Fibroblast of upper back skin (primary cell): ENCODE data around the gene HYCC2.
"Not testable (repeated sequence)": the region's sequence is repeated elsewhere in the genome, so short reads cannot be mapped to it uniquely, and the experiment has no call there.

ENCODE experiments used
- DNase-seq: peaks from one replicate; pipeline ENCODE4 v3.0.0-alpha.2; 2013

HYCC2 gene

GRCh38 chr2:201070948-201071478 is 458 bp downstream of the HYCC2 start:
- DNase-seq, result peak; percentile 1

DNA sequence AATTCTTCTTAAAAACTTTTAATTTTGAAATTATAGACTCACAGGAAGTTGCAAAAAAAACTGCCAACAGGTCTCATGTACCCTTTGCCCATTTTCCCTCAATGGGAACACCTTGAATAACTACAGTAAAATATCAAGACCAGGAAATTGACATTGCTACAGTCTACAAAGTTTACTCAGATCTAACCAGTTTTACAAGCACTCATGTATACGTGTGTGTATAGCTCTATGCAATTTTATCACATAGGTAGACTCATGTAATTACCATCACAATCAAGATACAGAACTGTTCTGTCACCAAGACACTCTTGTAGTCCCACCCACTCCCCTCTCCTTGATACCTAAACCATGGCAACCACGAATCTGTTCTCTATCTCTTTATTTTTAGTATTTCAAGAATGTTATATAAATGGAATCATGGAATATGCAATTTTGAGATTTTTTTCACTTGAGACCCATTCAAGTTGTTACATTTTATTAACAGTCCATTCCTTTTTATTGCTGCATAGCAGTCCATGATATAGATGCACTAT is 6.6 kb downstream of the HYCC2 start:
- no peak for DNase-seq

GRCh38 chr2:201063516-201063915 is 8.0 kb downstream of the HYCC2 start:
- DNase-seq, result not testable (repeated sequence)

DNA sequence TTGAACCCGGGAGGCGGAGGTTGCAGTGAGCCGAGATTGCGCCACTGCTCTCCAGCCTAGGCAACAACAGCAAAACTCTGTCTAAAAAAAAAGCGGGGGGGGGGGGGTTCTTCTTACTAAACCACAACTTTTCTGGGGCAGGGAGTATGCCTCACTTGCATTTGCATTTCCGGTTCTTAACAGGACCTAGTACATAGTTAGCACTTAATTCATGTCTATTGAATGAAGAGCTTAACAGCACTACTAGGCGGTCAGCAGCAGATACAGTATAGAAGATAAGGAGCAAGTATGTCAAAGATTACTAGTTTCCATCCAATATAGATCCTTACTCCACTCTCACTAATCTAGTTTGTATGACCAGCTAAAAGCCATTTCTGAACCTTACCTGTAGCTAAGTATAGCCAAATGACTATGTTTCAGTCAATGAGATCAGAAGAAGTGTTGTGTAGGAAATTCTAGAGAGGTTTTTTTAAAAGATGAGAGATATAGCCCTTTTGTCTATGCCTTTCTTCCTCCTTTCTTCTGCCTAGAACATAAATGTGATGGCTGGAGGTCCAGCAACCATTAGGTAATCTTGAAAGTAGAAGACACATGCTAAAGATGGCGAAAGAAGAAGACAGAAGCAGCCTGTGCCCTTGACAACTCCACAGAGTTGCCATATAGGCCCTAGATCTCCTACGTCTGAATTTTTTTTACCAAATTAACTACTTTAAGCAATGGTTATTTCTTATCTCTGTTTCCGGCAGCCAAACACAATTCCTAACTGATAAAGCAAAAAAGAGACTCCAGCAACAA is 11.3 kb downstream of the HYCC2 start:
- DNase-seq, result no peak

- no peak for DNase-seq
Measured at GRCh38 chr2:201058914-201059313, 12.6 kb downstream of the HYCC2 start.

DNA sequence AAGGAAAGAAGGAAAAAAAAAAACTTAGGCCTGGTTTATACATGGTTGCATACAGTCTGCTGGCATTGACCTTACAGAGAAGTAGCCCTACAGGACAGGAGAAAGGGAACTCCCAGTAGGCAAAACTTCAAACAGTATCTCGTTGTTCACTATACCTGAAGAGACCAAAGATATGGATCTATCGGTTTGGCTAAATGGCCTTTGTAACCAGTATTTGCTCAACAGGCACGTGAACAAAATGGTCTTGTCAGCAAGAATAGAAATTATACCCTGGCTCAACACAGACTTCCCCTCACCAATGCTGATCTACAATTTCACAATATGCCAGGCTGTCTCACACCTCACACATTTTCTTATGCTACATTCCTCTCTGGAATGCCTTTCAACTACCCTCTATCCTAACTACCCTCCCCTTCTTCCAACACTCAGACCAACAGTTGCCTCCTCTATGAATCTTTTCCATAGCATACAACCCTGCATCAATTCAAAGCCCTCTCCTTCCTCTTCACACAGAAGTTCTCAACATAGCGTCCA is 13.7 kb downstream of the HYCC2 start:
- DNase-seq, result no peak

DNA sequence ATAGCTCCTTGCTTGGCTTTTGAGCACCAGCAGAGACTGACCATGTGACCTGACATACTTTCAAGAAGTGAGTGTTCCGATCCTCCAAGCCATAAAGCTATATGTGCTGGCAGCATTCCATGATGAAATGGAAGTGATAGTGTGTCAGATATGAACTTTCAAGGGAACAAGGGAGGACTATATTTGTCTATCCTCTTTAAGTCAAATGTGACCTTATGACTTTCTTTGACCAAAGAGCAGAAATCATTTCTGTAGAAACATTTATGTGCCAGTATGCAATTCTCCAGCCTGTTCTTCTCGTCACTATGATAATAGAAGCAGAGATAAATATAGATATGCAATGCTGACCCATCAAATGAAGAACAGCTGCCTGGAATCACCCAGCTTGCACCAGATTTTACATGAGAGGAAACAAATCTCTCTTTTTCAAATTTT is 14.4 kb downstream of the HYCC2 start:
- peak; percentile 33 for DNase-seq

DNA sequence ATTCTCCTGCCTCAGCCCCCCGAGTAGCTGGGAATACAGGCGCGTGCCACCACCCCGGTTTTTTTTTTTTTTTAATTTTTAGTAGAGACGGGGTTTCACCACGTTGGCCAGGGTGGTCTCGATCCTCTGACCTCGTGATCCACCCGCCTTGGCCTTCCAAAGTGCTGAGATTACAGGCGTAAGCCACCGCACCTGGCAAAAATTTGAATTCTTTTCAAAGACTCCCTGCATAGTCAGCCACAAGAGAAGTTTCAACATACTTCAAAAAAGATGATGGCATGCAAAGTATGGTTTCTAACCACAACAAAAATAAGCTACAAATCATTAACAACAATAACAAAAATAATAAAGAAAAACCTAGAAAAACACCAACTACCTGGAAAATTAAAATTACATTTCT is 22.0 kb downstream of the HYCC2 start:
- no peak for DNase-seq

DNA sequence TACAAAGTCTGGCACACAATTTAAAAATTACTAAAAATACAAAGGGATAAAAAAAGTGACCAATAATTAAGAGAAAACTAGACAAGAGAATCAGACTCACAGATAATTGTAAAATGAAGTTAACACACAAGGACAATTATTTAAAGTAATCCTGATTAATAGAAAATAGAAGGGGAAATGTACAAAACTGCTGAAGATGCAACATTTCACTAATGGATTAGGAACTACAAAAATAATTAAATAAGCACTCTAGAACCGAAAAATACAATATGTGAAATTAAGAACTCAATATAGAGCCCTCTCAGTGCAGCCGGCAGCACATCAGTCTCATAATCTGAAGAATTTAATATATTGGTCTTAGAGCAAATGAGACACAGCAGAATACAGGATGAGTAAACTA is 24.6 kb downstream of the HYCC2 start:
- no peak for DNase-seq

- not testable (repeated sequence) for DNase-seq
Measured at GRCh38 chr2:201043050-201043449, 28.4 kb downstream of the HYCC2 start.

GRCh38 chr2:201042451-201042850 is 29.0 kb downstream of the HYCC2 start:
- not testable (repeated sequence) for DNase-seq

DNA sequence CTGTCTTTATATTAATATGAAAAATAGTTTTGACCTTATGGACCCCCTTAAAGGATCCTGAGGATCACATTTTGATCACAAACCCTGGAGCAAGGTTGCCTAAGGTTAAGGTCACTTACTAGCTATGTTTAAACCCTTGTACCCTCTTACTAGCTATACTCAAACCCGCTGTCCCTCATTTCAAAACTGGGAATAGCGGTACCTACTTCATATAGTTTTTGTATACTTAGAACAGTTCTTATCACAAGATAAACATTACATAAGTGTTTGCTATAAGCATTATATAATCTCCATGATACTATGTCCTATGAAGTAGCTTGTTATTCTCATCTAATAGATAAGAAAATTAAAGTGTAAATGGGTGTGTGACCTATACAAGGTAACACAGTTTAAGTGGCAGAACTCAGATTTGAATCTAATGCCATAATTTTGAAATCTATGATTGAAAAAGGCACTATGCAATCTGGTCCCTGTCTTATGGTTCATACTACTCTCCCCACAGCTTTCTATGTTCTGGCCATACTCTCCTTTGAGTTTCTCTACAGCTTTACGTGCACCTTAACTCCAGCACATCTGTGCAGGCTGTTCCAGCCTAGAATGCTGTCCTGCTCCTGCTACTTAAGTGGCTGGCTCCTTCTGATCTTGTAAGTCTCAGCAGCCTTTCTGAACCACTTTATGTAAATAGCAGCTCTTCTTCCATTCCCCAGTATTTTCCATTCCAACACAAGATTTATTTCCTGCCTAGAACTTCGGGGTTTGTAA is 30.4 kb downstream of the HYCC2 start:
- DNase-seq, result no peak

DNA sequence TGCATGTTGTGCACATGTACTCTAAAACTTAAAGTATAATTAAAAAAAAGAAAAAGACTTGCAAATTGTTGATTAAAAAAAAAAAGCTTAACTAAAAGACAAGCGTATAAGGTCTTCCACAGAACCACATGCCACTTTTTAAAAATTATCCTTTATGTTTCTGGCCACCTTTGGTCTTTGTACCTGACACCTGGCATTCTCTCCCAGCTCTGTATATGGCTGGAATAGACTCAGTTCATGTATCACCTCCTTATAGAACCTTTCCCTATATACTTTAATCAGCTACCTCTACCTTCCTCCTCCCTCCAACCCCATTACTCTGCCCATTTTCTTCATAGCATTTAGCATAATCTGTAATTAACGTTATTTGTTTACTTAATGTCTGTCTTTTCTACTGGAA is 32.6 kb downstream of the HYCC2 start:
- no peak for DNase-seq

DNA sequence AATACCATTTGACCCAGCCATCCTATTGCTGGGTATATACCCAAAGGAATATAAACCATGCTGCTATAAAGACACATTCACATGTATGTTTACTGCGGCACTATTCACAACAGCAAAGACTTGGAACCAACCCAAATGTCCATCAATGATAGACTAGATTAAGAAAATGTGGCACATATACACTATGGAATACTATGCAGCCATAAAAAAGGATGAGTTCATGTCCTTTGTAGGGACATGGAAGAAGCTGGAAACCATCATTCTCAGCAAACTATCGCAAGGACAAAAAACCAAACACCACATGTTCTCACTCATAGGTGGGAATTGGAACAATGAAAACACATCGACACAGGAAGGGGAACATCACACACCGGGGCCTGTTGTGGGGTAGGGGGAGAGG is 33.1 kb downstream of the HYCC2 start:
- not testable (repeated sequence) for DNase-seq

DNA sequence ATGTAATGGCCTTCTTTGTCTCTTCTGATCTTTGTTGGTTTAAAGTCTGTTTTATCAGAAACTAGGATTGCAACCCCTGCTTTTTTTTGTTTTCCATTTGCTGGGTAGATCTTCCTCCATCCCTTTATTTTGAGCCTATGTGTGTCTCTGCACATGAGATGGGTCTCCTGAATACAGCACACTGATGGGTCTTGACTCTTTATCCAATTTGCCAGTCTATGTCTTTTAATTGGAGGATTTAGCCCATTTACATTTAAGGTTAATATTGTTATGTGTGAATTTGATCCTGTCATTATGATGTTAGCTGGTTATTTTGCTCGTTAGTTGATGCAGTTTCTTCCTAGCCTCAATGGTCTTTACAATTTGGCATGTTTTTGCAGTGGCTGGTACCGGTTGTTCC is 37.1 kb downstream of the HYCC2 start:
- DNase-seq, result not testable (repeated sequence)

GRCh38 chr2:201024518-201024917 is 47.0 kb downstream of the HYCC2 start:
- no peak for DNase-seq

DNA sequence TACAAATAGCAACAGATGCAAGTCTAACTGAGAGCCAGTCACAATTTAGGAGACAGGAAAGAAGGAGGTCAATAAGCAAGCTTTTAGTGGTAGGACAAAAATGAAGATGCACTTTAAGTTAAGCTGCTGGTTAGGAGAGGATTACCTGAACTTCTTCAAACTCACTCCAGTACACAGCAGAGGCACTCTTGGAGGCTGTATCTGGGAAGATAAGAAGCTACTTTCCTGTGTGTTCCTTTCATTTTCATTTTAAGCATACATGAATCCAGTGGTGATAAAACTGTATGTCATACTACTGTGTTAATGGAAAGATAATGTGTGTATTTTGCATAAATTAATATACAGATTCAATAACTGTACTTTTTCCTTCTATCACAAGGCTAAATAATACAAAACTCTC is 49.6 kb downstream of the HYCC2 start:
- no peak for DNase-seq
